NT2/D1 (cell line): Measurements from ENCODE around the gene PLPP1.

Experiments
- DNase-seq: peaks from one replicate; pipeline ENCODE4 v3.0.0-alpha.2; 2011; ENCODE audit warnings: low read depth, low spot score
- H3K27me3 ChIP-seq: 2 replicates; pipeline ENCODE4 v1.6.0; 2011; ENCODE audit warnings: mild to moderate bottlenecking; ENCODE audit not compliant: insufficient read length, insufficient read depth
- H3K36me3 ChIP-seq: 2 replicates; pipeline ENCODE4 v1.6.1; 2011; ENCODE audit warnings: mild to moderate bottlenecking, low read length, mixed read lengths; ENCODE audit not compliant: insufficient read depth, insufficient read length
- H3K4me1 ChIP-seq: 2 replicates; pipeline ENCODE4 v1.5.1; 2011; ENCODE audit not compliant: insufficient read depth, insufficient read length
- H3K4me3 ChIP-seq: 2 replicates; pipeline ENCODE4 v1.5.1; 2011; ENCODE audit warnings: low read depth; ENCODE audit not compliant: insufficient read length
- H3K9ac ChIP-seq: 2 replicates; pipeline ENCODE4 v1.6.0; 2011; ENCODE audit warnings: low read depth; ENCODE audit not compliant: insufficient read length
- H3K9me3 ChIP-seq: 2 replicates; pipeline ENCODE4 v1.5.1; 2011; ENCODE audit warnings: mild to moderate bottlenecking, low read length; ENCODE audit not compliant: insufficient read depth
- SUZ12 ChIP-seq: IDR thresholded peaks from 2 replicates; pipeline ENCODE4 v1.6.1; 2011; ENCODE audit not compliant: insufficient read length, insufficient read depth; ENCODE audit errors: extremely low read depth
- YY1 ChIP-seq: IDR thresholded peaks from 2 replicates; pipeline ENCODE4 v1.6.1; 2011; ENCODE audit not compliant: insufficient read length, insufficient read depth
- ZNF274 ChIP-seq: IDR thresholded peaks from 2 replicates; pipeline ENCODE4 v1.6.1; 2011; ENCODE audit warnings: mild to moderate bottlenecking, low read depth, low read length

The PLPP1 gene

GRCh38 chr5:55418994-55419968 lies 115.5 kb downstream of the PLPP1 start:
- H3K36me3 ChIP-seq: peaks cover 41% of the 10 kb centered on the region
- H3K4me1 ChIP-seq: no peaks in the 10 kb centered on the region

DNA sequence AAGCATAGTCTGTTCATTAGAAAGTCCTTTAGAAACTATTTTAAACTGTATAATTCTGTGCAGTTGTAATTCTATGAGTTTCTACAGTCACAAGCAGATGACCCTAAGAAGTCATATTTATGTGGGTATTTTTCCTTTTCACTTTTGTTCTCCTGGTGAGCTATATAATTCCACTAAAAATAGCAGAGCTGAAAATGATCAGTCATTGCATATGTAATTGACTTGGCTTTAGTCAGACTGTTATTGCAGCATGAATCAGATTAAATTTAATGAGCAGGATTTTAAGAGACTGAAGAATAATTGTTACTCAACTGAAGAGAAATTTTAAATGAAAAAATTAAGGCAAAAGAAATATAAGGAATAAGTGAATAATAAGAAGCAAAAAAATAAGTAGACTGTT lies 118.5 kb downstream of the PLPP1 start:
- Histone ChIP-seq H3K27me3 (no peaks in the 10 kb centered on the region), H3K9ac (no peak overlapping the region), H3K4me1 (no peaks in the 10 kb centered on the region), H3K4me3 (no peak overlapping the region), H3K9me3 (no peaks in the 10 kb centered on the region), H3K36me3 (peaks cover 25% of the 10 kb centered on the region)
- no peak for DNase-seq
- no peak for TF ChIP-seq YY1

More at GRCh38 chr5:55418994-55419968, 115.5 kb downstream of the PLPP1 start:
- H3K9ac ChIP-seq: no peak overlapping the region
- no peaks in the 10 kb centered on the region for H3K9me3 ChIP-seq
- no peak overlapping the region for H3K4me3 ChIP-seq
- no peak for DNase-seq
- no peaks in the 10 kb centered on the region for H3K27me3 ChIP-seq
- TF ChIP-seq YY1 (no peak), SUZ12 (no peak), ZNF274 (no peak)

DNA sequence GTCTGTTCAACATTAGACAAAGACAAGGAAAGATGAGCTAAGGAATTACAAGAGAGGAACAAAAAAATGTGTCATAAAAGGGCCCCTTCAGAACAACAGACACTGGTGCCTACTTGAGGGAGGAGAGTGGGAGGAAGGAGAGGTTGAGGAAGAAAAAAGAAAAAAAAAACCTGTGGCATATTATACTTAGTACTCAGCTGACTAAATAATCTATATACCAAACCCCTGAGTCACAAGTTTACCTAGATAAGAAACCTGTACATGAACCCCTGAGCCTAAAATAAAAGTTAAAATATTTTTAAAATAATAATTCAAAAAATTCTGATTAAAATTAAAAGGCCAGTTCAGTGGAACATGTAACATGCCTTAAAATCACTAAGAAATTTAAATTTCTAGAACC lies 119.7 kb downstream of the PLPP1 start:
- no peak overlapping the region for H3K4me3 ChIP-seq
- DNase-seq: no peak
- no peaks in the 10 kb centered on the region for H3K27me3 ChIP-seq
- TF ChIP-seq ZNF274: no peak
- TF ChIP-seq SUZ12: no peak
- TF ChIP-seq YY1: no peak
- H3K4me1 ChIP-seq: no peaks in the 10 kb centered on the region
- no peak overlapping the region for H3K9ac ChIP-seq
- no peaks in the 10 kb centered on the region for H3K9me3 ChIP-seq
- peaks cover 26% of the 10 kb centered on the region for H3K36me3 ChIP-seq

DNA sequence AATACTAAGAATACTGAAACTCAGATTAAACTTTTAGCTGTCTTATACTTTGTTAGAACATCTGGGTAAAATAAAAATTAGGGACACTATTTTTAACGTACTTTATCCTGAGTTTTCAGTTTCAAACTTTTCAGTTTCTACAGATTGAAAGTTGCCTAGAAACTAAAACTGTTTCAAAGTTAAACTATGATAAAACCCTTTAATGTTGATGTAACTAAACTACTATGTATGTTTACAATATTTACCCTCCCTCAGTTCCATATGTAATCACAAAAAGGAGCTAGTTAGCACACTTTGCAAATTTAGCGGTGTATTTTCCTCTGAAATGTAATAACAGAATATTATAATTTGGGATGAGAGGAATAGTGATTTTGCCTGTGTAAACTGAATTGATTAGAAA lies 121.1 kb downstream of the PLPP1 start:
- H3K9ac ChIP-seq: no peak overlapping the region
- no peak for DNase-seq
- TF ChIP-seq SUZ12: no peak
- TF ChIP-seq YY1: no peak
- TF ChIP-seq ZNF274: no peak

GRCh38 chr5:55411876-55412275 lies 122.9 kb downstream of the PLPP1 start:
- TF ChIP-seq YY1 (no peak), ZNF274 (no peak)
- peaks cover 38% of the 10 kb centered on the region for H3K36me3 ChIP-seq
- DNase-seq: no peak

More for the DNA sequence above, 121.1 kb downstream of the PLPP1 start:
- H3K27me3 ChIP-seq: no peaks in the 10 kb centered on the region
- peaks cover 27% of the 10 kb centered on the region for H3K36me3 ChIP-seq
- H3K4me1 ChIP-seq: no peaks in the 10 kb centered on the region
- H3K9me3 ChIP-seq: no peaks in the 10 kb centered on the region
- H3K4me3 ChIP-seq: no peak overlapping the region

DNA sequence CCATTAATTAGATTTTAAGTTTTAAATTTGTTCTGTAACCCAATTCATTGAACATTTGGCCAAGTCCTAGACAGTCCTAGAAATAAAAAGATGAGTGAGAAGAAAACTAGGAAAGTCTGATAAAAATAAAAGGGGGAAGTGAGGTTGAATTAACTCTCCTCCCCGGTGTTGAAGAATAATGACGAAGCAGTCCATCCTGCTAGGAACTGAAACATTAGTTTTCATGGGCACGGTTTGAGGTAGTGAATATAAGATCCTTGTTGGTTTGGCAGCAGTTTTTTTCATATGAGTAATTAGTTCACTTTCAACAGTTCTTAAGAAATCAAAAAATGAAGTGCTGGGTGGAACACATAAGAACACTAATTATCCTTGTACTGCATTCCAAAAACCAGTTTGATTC lies 123.9 kb downstream of the PLPP1 start:
- DNase-seq: no peak
- peaks cover 47% of the 10 kb centered on the region for H3K36me3 ChIP-seq

More at GRCh38 chr5:55411876-55412275, 122.9 kb downstream of the PLPP1 start:
- Histone ChIP-seq H3K4me3 (no peak overlapping the region), H3K9ac (no peak overlapping the region), H3K9me3 (no peaks in the 10 kb centered on the region), H3K4me1 (no peaks in the 10 kb centered on the region), H3K27me3 (no peaks in the 10 kb centered on the region)

GRCh38 chr5:55409775-55410174 lies 125.0 kb downstream of the PLPP1 start:
- DNase-seq: no peak
- Histone ChIP-seq H3K9ac (no peak overlapping the region), H3K27me3 (no peaks in the 10 kb centered on the region), H3K9me3 (no peaks in the 10 kb centered on the region), H3K36me3 (peaks cover 51% of the 10 kb centered on the region), H3K4me1 (no peaks in the 10 kb centered on the region), H3K4me3 (no peak overlapping the region)
- TF ChIP-seq SUZ12: no peak

More for the DNA sequence above, 123.9 kb downstream of the PLPP1 start:
- Histone ChIP-seq H3K9me3 (no peaks in the 10 kb centered on the region), H3K9ac (no peak overlapping the region), H3K4me1 (no peaks in the 10 kb centered on the region), H3K4me3 (no peak overlapping the region), H3K27me3 (no peaks in the 10 kb centered on the region)
- TF ChIP-seq SUZ12: no peak
- no peak for TF ChIP-seq ZNF274
- no peak for TF ChIP-seq YY1
